Breast epithelium (tissue), 4 donors: ENCODE measurements around the gene GSTO1. TPM values are rescaled to one million over a fixed set of nuclear protein-coding genes. Genes with fewer than 3 reads are reported as not detected.

Experiments
- DNase-seq, 2 donors: peaks; one replicate each; pipeline ENCODE4 v3.0.0-alpha.2; 2019; ENCODE audit warnings: low spot score in 2 of 2
- H3K27ac ChIP-seq, 2 donors: fragments of 200-600 bp; sonication (generic) in 1 of 2; one replicate each; pipeline ENCODE4 v1.5.1; 2016 to 2019; ENCODE audit warnings: mild to moderate bottlenecking in 1 of 2
- H3K27me3 ChIP-seq, 2 donors: fragments of 200-600 bp; sonication (generic) in 1 of 2; one replicate each; pipeline versions ENCODE4 v1.5.1 to v1.6.0; 2017 to 2019; ENCODE audit warnings: control low read depth in 1 of 2, mild to moderate bottlenecking in 1 of 2
- H3K36me3 ChIP-seq: fragments of 200-600 bp; one replicate; pipeline ENCODE4 v1.5.1; 2019
- H3K4me1 ChIP-seq, 2 donors: fragments of 200-600 bp; sonication (generic); one replicate each; pipeline ENCODE4 v1.5.1; 2016 to 2019; ENCODE audit warnings: control low read depth in 1 of 2
- H3K4me3 ChIP-seq, 3 donors: fragments of 200-600 bp; sonication (generic); 1 replicate in 2 of 3; 2 replicates in 1 of 3; pipeline ENCODE4 v1.5.1; 2016 to 2019; ENCODE audit warnings: mild to moderate bottlenecking in 3 of 3, moderate library complexity in 2 of 3
- H3K9me3 ChIP-seq, 2 donors: fragments of 200-600 bp; sonication (generic) in 1 of 2; one replicate each; pipeline ENCODE4 v1.5.1; 2016 to 2019; ENCODE audit warnings: control low read depth in 1 of 2
- CTCF ChIP-seq, 3 donors: fragments of 450-650 bp; IDR thresholded peaks; one replicate each; pipeline ENCODE4 v1.5.1; 2016 to 2017; ENCODE audit warnings: antibody characterized with exemption in 3 of 3, mild to moderate bottlenecking in 3 of 3, moderate library complexity in 3 of 3
- POLR2A ChIP-seq: fragments of 450-650 bp; IDR thresholded peaks from one replicate; pipeline ENCODE4 v1.6.1; 2016; ENCODE audit warnings: antibody characterized with exemption, mild to moderate bottlenecking, moderate library complexity
- POLR2AphosphoS5 ChIP-seq, 3 donors: sonication (generic); formaldehyde crosslinking; IDR thresholded peaks; one replicate each; pipeline ENCODE4 v1.6.1; 2017; ENCODE audit warnings: antibody characterized with exemption in 3 of 3
- intact Hi-C: fragments of 100-400 bp; cut with DNase I; formaldehyde crosslinking; loops from one replicate; pipeline ENCODE4 v1.15.1; 2023; ENCODE audit warnings: low total_unique reads
- total RNA-seq, 3 donors: library from RNA; depleted of rRNA; stranded (reverse); fragments of >200 nt; gene quantifications; one replicate each; pipeline ENCODE4 v1.1.0, GENCODE V29; 2016

GSTO1 gene
- total RNA-seq, 3 donors from 2014 or later = 81.6 to 123 (median 82.4) TPM

- intact Hi-C loops = no loop called here
- no peak overlapping the region for H3K4me3 ChIP-seq
- no peaks in the 10 kb centered on the region for H3K27me3 ChIP-seq
- no peak for DNase-seq
- peak overlapping the region; percentile 10 to 63 for H3K27ac ChIP-seq
- no peaks in the 10 kb centered on the region for H3K4me1 ChIP-seq
- peaks cover 6% of the 10 kb centered on the region for H3K36me3 ChIP-seq
- TF ChIP-seq POLR2A (no peak), POLR2AphosphoS5 (IDR thresholded peaks at IDR 0.05) (no peak), CTCF (IDR thresholded peaks at IDR 0.05) (no peak)
- H3K9me3 ChIP-seq = no peaks in the 10 kb centered on the region
Observed at GRCh38 chr10:104316321-104317099, 61.8 kb downstream of the GSTO1 start.

Other genes starting within 250 kb of the GSTO1 start
- 10 to 100 TPM in 2 of 3 donors, under 1 TPM in 1; 0.16 to 56.1 (median 34.1) TPM for gene COL17A1, start 169.0 kb upstream of the GSTO1 start, total RNA-seq
- 10 to 100 TPM in 1 of 3 donors, 1 to 10 TPM in 2; 6.3 to 11.4 (median 8.2) TPM for gene SFR1, start 132.7 kb upstream of the GSTO1 start, total RNA-seq
- 1 to 10 TPM in 2 of 3 donors, under 1 TPM in 1; 0.32 to 8.5 (median 3.9) TPM for gene CFAP43, start 22.5 kb upstream of the GSTO1 start, total RNA-seq
- gene GSTO2, start 14.3 kb downstream of the GSTO1 start, total RNA-seq = 10 to 100 TPM in 2 of 3 donors, under 1 TPM in 1; 0.48 to 22.5 (median 14.1) TPM
- 10 to 100 TPM; 12.0 to 35.4 (median 20.9) TPM for gene ITPRIP, start 83.6 kb downstream of the GSTO1 start, total RNA-seq
- gene CFAP58, start 98.9 kb downstream of the GSTO1 start, total RNA-seq = under 1 TPM; 0.16 to 0.98 (median 0.88) TPM